HepG2 (cell line): ENCODE measurements around the gene IL16. TPM values are rescaled to one million over a fixed set of nuclear protein-coding genes. Genes with fewer than 3 reads are reported as not detected.

Source experiments
- ATAC-seq: fragments of 200-7000 bp; cut with Tn5 transposase; 3 replicates; pipeline ENCODE4 v1.9.1; 2020; ENCODE audit warnings: mild to moderate bottlenecking, moderate library complexity
- BruUV-seq: library from RNA; stranded (reverse); fragments of 400-500 nt; replicated peaks from 2 replicates; lab custom pipeline; 2021; lab: Mats Ljungman, UMichigan
- CTCF ChIA-PET: fragments of 300-600 bp; formaldehyde crosslinking; extraction: SDS; loops from one replicate; lab custom pipeline; 2021; ENCODE audit warnings: low total read pairs, inconsistent platforms, low intra/inter-chr PET ratio; lab: Yijun Ruan, JAX
- POLR2A ChIA-PET: fragments of 350-600 bp; sonication (Branson Sonifier 250); formaldehyde crosslinking; loops from one replicate; lab custom pipeline; 2020; ENCODE audit warnings: antibody characterized with exemption, inconsistent platforms; lab: Yijun Ruan, JAX
- DNase-seq: peaks from one replicate; pipeline ENCODE4 v3.0.0-alpha.2; 2015; ENCODE audit warnings: low spot score
- FAIRE-seq: peaks from 3 replicates; lab custom pipeline; 2011; peaks lifted over from hg19 to GRCh38; lab: Jason Lieb, UNC
- H2AFZ ChIP-seq: one replicate; pipeline ENCODE4 v1.6.1; 2011; ENCODE audit warnings: low read length, inconsistent platforms
- H3K27ac ChIP-seq: fragments of 300-600 bp; 3 replicates; pipeline ENCODE4 v1.8.0; 2011; ENCODE audit warnings: mixed run types, mild to moderate bottlenecking, mixed read lengths, low read length, inconsistent platforms; ENCODE audit not compliant: insufficient read depth; ENCODE audit errors: extremely low read length
- H3K27me3 ChIP-seq, 2 experiments: fragments of 200-600 bp in 1 of 2; 2 replicates in 1 of 2; 3 replicates in 1 of 2; pipeline versions ENCODE4 v1.6.0 to v1.8.0; 2011; ENCODE audit warnings: low read length in 2 of 2, mild to moderate bottlenecking in 2 of 2, moderate library complexity in 2 of 2, inconsistent platforms in 1 of 2; ENCODE audit not compliant: insufficient read depth in 2 of 2, control insufficient read depth in 1 of 2
- H3K36me3 ChIP-seq, 2 experiments: fragments of 200-600 bp in 1 of 2; replicated peaks in 1 of 2; 2 replicates in 1 of 2; 3 replicates in 1 of 2; pipeline versions ENCODE4 v1.5.1 to v1.8.0; 2011; ENCODE audit warnings: low read length in 2 of 2, inconsistent platforms in 1 of 2; ENCODE audit not compliant: insufficient read depth in 2 of 2, control insufficient read depth in 1 of 2
- H3K4me1 ChIP-seq: 2 replicates; pipeline ENCODE4 v1.5.1; 2012; ENCODE audit warnings: low read length, inconsistent platforms; ENCODE audit not compliant: insufficient read depth
- H3K4me2 ChIP-seq: 2 replicates; pipeline ENCODE4 v1.6.0; 2011; ENCODE audit warnings: low read depth, low read length, inconsistent platforms
- H3K4me3 ChIP-seq, 3 experiments: fragments of 200-600 bp in 1 of 3; sonication (generic), shearing (Covaris generic) in 1 of 3; replicated peaks in 1 of 3; 2 replicates each; pipeline ENCODE4 v1.5.1; 2011 to 2016; ENCODE audit warnings: low read length in 3 of 3, inconsistent platforms in 2 of 3, low read depth in 2 of 3, mild to moderate bottlenecking in 2 of 3, control low read depth in 1 of 3, mixed read lengths in 1 of 3; ENCODE audit not compliant: insufficient read depth in 1 of 3
- H3K79me2 ChIP-seq: one replicate; pipeline ENCODE4 v1.6.1; 2011; ENCODE audit warnings: low read length, inconsistent platforms; ENCODE audit not compliant: insufficient read depth
- H3K9ac ChIP-seq: 2 replicates; pipeline ENCODE4 v1.6.0; 2011; ENCODE audit warnings: mild to moderate bottlenecking, low read depth, low read length, inconsistent platforms; ENCODE audit not compliant: insufficient read depth
- H3K9me3 ChIP-seq: 2 replicates; pipeline ENCODE4 v1.5.1; 2012; ENCODE audit warnings: mild to moderate bottlenecking, low read length
- H4K20me1 ChIP-seq: 2 replicates; pipeline ENCODE4 v1.6.0; 2011; ENCODE audit warnings: inconsistent platforms, mild to moderate bottlenecking, low read length, moderate library complexity; ENCODE audit not compliant: insufficient read depth
- BRCA1 ChIP-seq: sonication (generic); formaldehyde crosslinking; IDR thresholded peaks from 2 replicates; pipeline ENCODE4 v1.4.0; 2020; ENCODE audit warnings: missing genetic modification reagents
- CBX2 ChIP-seq, 2 experiments: fragments of 200-600 bp in 1 of 2; sonication (generic); formaldehyde crosslinking in 1 of 2; IDR thresholded peaks; 2 replicates each; pipeline versions ENCODE4 v1.7.0 to v1.8.1; 2018 to 2022; ENCODE audit warnings: low read depth in 2 of 2, low read length in 1 of 2, mild to moderate bottlenecking in 1 of 2, missing genetic modification reagents in 1 of 2
- FOXA3 ChIP-seq: IDR thresholded peaks from 2 replicates; pipeline ENCODE4 v1.6.1; 2016; ENCODE audit warnings: missing genetic modification reagents, missing compliant biosample characterization
- KDM4B ChIP-seq: sonication (generic); formaldehyde crosslinking; IDR thresholded peaks from 2 replicates; pipeline ENCODE4 v1.4.0; 2020; ENCODE audit warnings: missing genetic modification reagents
- NFIB ChIP-seq: sonication (generic); formaldehyde crosslinking; IDR thresholded peaks from 2 replicates; pipeline ENCODE4 v1.9.0; 2021; ENCODE audit warnings: missing genetic modification reagents, mild to moderate bottlenecking, borderline replicate concordance
- NR0B2 ChIP-seq: sonication (generic); formaldehyde crosslinking; IDR thresholded peaks from 2 replicates; pipeline ENCODE4 v1.4.0; 2020; ENCODE audit warnings: mild to moderate bottlenecking, missing genetic modification reagents
- PHF8 ChIP-seq: sonication (generic); formaldehyde crosslinking; IDR thresholded peaks from 2 replicates; pipeline ENCODE4 v1.5.0; 2020; ENCODE audit warnings: missing genetic modification reagents
- RXRA ChIP-seq: sonication (generic); formaldehyde crosslinking; IDR thresholded peaks from 2 replicates; pipeline ENCODE4 v1.5.1; 2020; ENCODE audit warnings: missing genetic modification reagents
- SATB2 ChIP-seq: sonication (generic); formaldehyde crosslinking; IDR thresholded peaks from 2 replicates; pipeline ENCODE4 v1.5.0; 2020; ENCODE audit warnings: missing genetic modification reagents
- ZBTB8A ChIP-seq: sonication (generic); formaldehyde crosslinking; IDR thresholded peaks from 2 replicates; pipeline ENCODE4 v1.4.0; 2020; ENCODE audit warnings: mild to moderate bottlenecking, low read depth, missing genetic modification reagents, borderline replicate concordance
- ZFP41 ChIP-seq: sonication (generic); formaldehyde crosslinking; IDR thresholded peaks from 2 replicates; pipeline ENCODE4 v1.4.0; 2020; ENCODE audit warnings: mild to moderate bottlenecking, missing genetic modification reagents, borderline replicate concordance
- ZNF234 ChIP-seq: sonication (generic); formaldehyde crosslinking; conservative IDR thresholded peaks from 2 replicates; pipeline ENCODE4 v1.5.1; 2020; ENCODE audit warnings: mild to moderate bottlenecking, missing genetic modification reagents
- ZNF766 ChIP-seq: sonication (generic); formaldehyde crosslinking; IDR thresholded peaks from 2 replicates; pipeline ENCODE4 v1.5.0; 2020; ENCODE audit warnings: missing genetic modification reagents, borderline replicate concordance
- ZNF883 ChIP-seq: sonication (generic); formaldehyde crosslinking; IDR thresholded peaks from 2 replicates; pipeline ENCODE4 v1.5.1; 2020; ENCODE audit warnings: mild to moderate bottlenecking, missing genetic modification reagents; ENCODE audit errors: not compliant biosample characterization
- ZSCAN31 ChIP-seq: sonication (generic); formaldehyde crosslinking; IDR thresholded peaks from 2 replicates; pipeline ENCODE4 v1.5.0; 2020; ENCODE audit warnings: low read depth, mild to moderate bottlenecking, missing genetic modification reagents
- WGBS: methylation state at CpG from one replicate; pipeline ENCODE4 v1.1.6; 2017; ENCODE audit warnings: low lambda C conversion rate; 5-methylcytosine and 5-hydroxymethylcytosine counted together
- in situ Hi-C: cut with HindIII; loops from 2 replicates; pipeline ENCODE4 v1.10.0; 2017; ENCODE audit warnings: low pct_unique_long_range_greater_than_20kb; ENCODE audit not compliant: extremely low pct_ligation_motif_present
- intact Hi-C: fragments of 100-400 bp; cut with micrococcal nuclease; formaldehyde crosslinking; loops from one replicate; pipeline ENCODE4 v1.10.0; 2022; ENCODE audit not compliant: unreplicated experiment
- polyA plus RNA-seq, 8 experiments: library from polyadenylated mRNA; depleted of rRNA in 3 of 8; stranded (reverse) in 7 of 8; unstranded in 1 of 8; fragments of >200 nt; fragmentation: Illumina TruSeq in 4 of 8; extraction: Trizol in 4 of 8; gene quantifications; 2 replicates each; pipeline versions ENCODE4 v1.2.1 to v1.2.3, GENCODE V29; 2011 to 2016; ENCODE audit warnings: low read depth in 4 of 8, missing spikeins in 1 of 8, mixed read lengths in 1 of 8; ENCODE audit not compliant: insufficient read depth in 1 of 8
- total RNA-seq, 5 experiments: library from RNA; depleted of rRNA; stranded (reverse); fragments of >200 nt; fragmentation: Illumina TruSeq; extraction: Trizol; gene quantifications; 2 replicates each; pipeline ENCODE4 v1.2.3, GENCODE V29; 2016; ENCODE audit warnings: low read depth in 1 of 5
- TF ChIP-seq, protein P1 (sequence below): sonication (generic); formaldehyde crosslinking; IDR thresholded peaks from 2 replicates; pipeline ENCODE4 v1.8.0; 2022; ENCODE audit warnings: mild to moderate bottlenecking, missing genetic modification reagents, moderate library complexity

Gene IL16
- total and polyA plus RNA-seq, 2 of the 13 experiments (the other 11 are each of a cell fraction or from before 2014, with no cell fraction given) = 0.03 TPM; not detected in 1

- ATAC-seq (no peak), DNase-seq (no peak), FAIRE-seq (no peak)
- no peak overlapping the region for H3K9ac ChIP-seq
- no peaks in the 10 kb centered on the region for H3K36me3 ChIP-seq
- H3K4me3 ChIP-seq = no peak overlapping the region
- CTCF ChIA-PET = no interaction called here
- no peaks in the 10 kb centered on the region for H3K79me2 ChIP-seq
- H4K20me1 ChIP-seq = no peaks in the 10 kb centered on the region
- H3K4me2 ChIP-seq = no peak overlapping the region
- BruUV-seq = no TSS peak
- WGBS = 55% methylated on average over 4 of the region's 4 CpGs
- TF ChIP-seq KDM4B (CRISPR knock-in tag) = no peak
- no peak for TF ChIP-seq FOXA3 (CRISPR knock-in tag)
- no peak for TF ChIP-seq ZNF766 (CRISPR knock-in tag)
- no peak for TF ChIP-seq NR0B2
- no peak for TF ChIP-seq ZSCAN31 (CRISPR knock-in tag)
- TF ChIP-seq BRCA1 (CRISPR knock-in tag) = no peak
- no peak for TF ChIP-seq RXRA (CRISPR knock-in tag)
- TF ChIP-seq PHF8 (CRISPR knock-in tag) = no peak
- no peak for TF ChIP-seq ZFP41 (CRISPR knock-in tag)
- no peak for TF ChIP-seq SATB2 (CRISPR knock-in tag)
- no peak for TF ChIP-seq CBX2 (IDR thresholded peaks at IDR 0.05; ENCODE audit: low read depth, low read length)
- TF ChIP-seq CBX2 (CRISPR knock-in tag; IDR thresholded peaks at IDR 0.05; ENCODE audit: low read depth) = no peak
- TF ChIP-seq, protein P1, sequence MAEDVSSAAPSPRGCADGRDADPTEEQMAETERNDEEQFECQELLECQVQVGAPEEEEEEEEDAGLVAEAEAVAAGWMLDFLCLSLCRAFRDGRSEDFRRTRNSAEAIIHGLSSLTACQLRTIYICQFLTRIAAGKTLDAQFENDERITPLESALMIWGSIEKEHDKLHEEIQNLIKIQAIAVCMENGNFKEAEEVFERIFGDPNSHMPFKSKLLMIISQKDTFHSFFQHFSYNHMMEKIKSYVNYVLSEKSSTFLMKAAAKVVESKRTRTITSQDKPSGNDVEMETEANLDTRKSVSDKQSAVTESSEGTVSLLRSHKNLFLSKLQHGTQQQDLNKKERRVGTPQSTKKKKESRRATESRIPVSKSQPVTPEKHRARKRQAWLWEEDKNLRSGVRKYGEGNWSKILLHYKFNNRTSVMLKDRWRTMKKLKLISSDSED (CRISPR knock-in tag) = no peak
- TF ChIP-seq ZNF234 (CRISPR knock-in tag) = no peak
- TF ChIP-seq ZBTB8A (CRISPR knock-in tag) = no peak
- TF ChIP-seq ZNF883 (CRISPR knock-in tag) = no peak
- TF ChIP-seq NFIB (CRISPR knock-in tag) = no peak
- POLR2A ChIA-PET = no interaction called here
- no peak overlapping the region for H2AFZ ChIP-seq
- H3K27ac ChIP-seq = no peak overlapping the region
- H3K27me3 ChIP-seq = no peaks in the 10 kb centered on the region; a peak in 1 of 5 replicates
- intact Hi-C loops (no loop called here), in situ Hi-C loops (no loop called here)
- no peaks in the 10 kb centered on the region for H3K4me1 ChIP-seq
- no peaks in the 10 kb centered on the region for H3K9me3 ChIP-seq
Measured at GRCh38 chr15:81339851-81340250, 143.2 kb downstream of the IL16 start.
